Parathyroid adenoma (tissue), 2 donors: ENCODE measurements around the gene ARHGEF4.

Experiments used
- H2AFZ ChIP-seq: fragments of 300-600 bp; sonication (generic); one replicate; pipeline ENCODE4 v1.7.0; 2017; ENCODE audit warnings: antibody characterized with exemption, mild to moderate bottlenecking
- H3K27ac ChIP-seq: fragments of 300-600 bp; sonication (generic); one replicate; pipeline ENCODE4 v1.7.0; 2017
- H3K27me3 ChIP-seq: fragments of 300-600 bp; sonication (generic); one replicate; pipeline ENCODE4 v1.7.0; 2017; ENCODE audit warnings: low read length; ENCODE audit not compliant: control insufficient read depth, insufficient read depth
- H3K36me3 ChIP-seq: fragments of 300-600 bp; sonication (generic); one replicate; pipeline ENCODE4 v1.7.0; 2017; ENCODE audit warnings: low read length; ENCODE audit not compliant: control insufficient read depth, insufficient read depth
- H3K4me1 ChIP-seq: fragments of 300-600 bp; sonication (generic); one replicate; pipeline ENCODE4 v1.7.0; 2017; ENCODE audit warnings: control low read depth
- H3K4me2 ChIP-seq: fragments of 300-600 bp; sonication (generic); one replicate; pipeline ENCODE4 v1.7.0; 2017; ENCODE audit warnings: low read length
- H3K4me3 ChIP-seq: fragments of 300-600 bp; sonication (generic); one replicate; pipeline ENCODE4 v1.7.0; 2017; ENCODE audit warnings: low read depth, low read length
- H3K79me2 ChIP-seq: fragments of 300-600 bp; sonication (generic); one replicate; pipeline ENCODE4 v1.7.0; 2017; ENCODE audit warnings: control low read depth
- H3K9ac ChIP-seq: fragments of 300-600 bp; sonication (generic); one replicate; pipeline ENCODE4 v1.7.0; 2017; ENCODE audit warnings: mild to moderate bottlenecking
- H3K9me3 ChIP-seq: fragments of 300-600 bp; sonication (generic); one replicate; pipeline ENCODE4 v1.7.0; 2017; ENCODE audit warnings: low read length; ENCODE audit not compliant: control insufficient read depth
- TF ChIP-seq, protein P1 (sequence below): fragments of 300-600 bp; sonication (generic); IDR thresholded peaks from one replicate; pipeline ENCODE4 v1.7.0; 2017; ENCODE audit warnings: antibody characterized with exemption, mild to moderate bottlenecking
- donor health status: primary hyperparathyroidism.

Gene ARHGEF4

DNA sequence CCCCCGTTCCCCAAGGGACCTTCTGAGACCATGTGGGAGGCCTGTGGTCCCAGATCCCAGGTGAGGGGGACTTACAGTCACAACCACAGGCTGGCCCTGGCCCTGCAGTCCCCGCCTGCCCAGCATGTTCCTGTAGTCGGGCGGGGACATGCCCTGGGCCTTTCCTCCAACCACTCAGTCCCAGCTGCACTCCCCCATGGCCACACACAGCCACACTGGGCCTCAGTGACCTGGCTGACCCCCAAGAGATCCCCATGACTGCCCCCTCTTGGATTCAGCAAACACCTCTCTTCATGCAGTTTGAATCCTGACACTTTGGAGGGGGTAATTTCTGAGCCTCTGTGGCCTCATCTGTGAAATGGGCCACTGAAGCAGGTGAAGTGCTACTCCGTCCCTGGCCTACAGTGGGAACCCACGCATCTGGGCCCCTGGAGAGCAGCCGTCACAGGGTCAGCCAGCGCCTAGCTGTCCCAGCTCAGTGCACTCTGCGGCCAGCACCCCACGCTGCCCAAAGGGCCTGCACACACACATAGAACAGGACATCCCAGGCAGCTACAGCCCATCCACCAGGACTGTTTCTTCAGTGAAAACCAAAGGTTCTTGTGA, 12.7 kb upstream of the ARHGEF4 start:
- Histone ChIP-seq H2AFZ (no peak overlapping the region), H3K9ac (no peak overlapping the region), H3K4me3 (no peak overlapping the region), H3K27me3 (no peaks in the 10 kb centered on the region), H3K4me1 (no peaks in the 10 kb centered on the region), H3K36me3 (no peaks in the 10 kb centered on the region), H3K79me2 (no peaks in the 10 kb centered on the region), H3K4me2 (no peak overlapping the region), H3K9me3 (no peaks in the 10 kb centered on the region), H3K27ac (no peak overlapping the region)
- TF ChIP-seq, protein P1, sequence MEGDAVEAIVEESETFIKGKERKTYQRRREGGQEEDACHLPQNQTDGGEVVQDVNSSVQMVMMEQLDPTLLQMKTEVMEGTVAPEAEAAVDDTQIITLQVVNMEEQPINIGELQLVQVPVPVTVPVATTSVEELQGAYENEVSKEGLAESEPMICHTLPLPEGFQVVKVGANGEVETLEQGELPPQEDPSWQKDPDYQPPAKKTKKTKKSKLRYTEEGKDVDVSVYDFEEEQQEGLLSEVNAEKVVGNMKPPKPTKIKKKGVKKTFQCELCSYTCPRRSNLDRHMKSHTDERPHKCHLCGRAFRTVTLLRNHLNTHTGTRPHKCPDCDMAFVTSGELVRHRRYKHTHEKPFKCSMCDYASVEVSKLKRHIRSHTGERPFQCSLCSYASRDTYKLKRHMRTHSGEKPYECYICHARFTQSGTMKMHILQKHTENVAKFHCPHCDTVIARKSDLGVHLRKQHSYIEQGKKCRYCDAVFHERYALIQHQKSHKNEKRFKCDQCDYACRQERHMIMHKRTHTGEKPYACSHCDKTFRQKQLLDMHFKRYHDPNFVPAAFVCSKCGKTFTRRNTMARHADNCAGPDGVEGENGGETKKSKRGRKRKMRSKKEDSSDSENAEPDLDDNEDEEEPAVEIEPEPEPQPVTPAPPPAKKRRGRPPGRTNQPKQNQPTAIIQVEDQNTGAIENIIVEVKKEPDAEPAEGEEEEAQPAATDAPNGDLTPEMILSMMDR: no peak

DNA sequence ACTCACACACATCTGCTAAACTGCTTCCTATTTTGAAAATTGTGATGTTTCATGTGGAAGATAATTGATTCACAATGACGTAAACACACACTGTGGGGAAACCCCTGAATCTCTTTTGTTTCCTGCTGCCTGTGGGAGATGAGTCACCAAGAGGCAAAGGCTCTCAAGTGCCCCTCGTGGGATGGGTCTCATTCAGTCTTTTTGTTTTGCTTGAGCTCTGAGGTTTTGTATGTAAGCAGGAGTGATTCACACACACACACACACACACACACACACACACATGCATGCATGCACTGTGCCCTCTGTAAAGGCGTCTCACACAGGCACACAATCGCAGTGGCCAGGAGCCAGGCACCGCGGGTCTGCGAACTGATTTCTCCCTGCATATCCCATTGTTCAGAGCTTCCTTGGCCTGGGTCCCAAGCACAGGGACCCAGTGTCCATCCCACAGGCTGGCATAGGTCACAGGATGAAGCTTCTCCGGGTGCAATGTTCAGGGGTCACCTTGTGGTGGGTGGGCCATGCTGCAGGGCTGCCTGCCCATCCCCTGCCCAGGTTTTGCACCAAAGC, 12.1 kb upstream of the ARHGEF4 start:
- no peaks in the 10 kb centered on the region for H3K4me1 ChIP-seq
- TF ChIP-seq, protein P1: no peak
- H3K4me3 ChIP-seq: no peak overlapping the region
- no peak overlapping the region for H2AFZ ChIP-seq
- H3K27me3 ChIP-seq: no peaks in the 10 kb centered on the region
- no peak overlapping the region for H3K27ac ChIP-seq
- H3K9ac ChIP-seq: no peak overlapping the region
- no peaks in the 10 kb centered on the region for H3K36me3 ChIP-seq
- H3K4me2 ChIP-seq: no peak overlapping the region
- H3K9me3 ChIP-seq: no peaks in the 10 kb centered on the region
- no peaks in the 10 kb centered on the region for H3K79me2 ChIP-seq

DNA sequence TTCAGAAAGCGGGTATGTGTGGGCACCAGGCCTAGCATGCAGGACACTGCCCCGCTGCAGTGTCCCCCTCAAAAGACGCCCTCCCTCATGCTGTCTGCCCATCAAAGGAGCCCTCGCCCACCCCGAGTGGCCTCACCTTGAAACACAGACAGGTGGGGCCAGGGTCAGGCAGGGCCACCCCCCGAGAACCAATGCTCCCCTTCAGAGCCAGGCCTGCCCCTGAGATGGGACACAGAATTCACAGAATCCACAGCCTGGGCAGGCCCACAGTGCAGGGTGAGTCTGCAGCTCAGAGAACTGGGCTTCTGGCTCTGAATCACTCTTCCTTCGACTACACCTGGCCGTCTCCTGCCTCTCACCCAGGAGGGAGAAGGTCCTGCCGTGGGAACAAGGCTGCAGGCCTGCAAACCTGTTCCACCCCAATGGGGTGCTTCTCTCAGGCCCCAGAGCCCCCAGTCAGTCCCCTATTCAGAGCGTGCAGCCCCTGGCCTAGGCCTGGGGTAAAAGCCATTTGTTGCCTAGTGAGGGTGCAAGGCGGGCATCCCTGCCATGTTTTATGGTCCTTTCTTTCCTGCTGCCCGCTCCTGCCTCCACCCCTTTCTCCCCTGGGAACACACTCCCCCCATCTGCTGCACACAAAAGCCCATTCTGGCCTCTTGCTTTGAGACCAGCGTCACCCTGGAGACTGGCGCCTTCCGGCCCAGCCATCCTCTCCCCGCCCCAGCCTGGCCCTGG, 11.3 kb upstream of the ARHGEF4 start:
- Histone ChIP-seq H2AFZ (no peak overlapping the region), H3K36me3 (no peaks in the 10 kb centered on the region), H3K9ac (no peak overlapping the region), H3K27me3 (no peaks in the 10 kb centered on the region), H3K9me3 (no peaks in the 10 kb centered on the region), H3K79me2 (no peaks in the 10 kb centered on the region), H3K4me3 (no peak overlapping the region), H3K4me1 (no peaks in the 10 kb centered on the region), H3K27ac (no peak overlapping the region), H3K4me2 (no peak overlapping the region)
- TF ChIP-seq, protein P1: no peak

DNA sequence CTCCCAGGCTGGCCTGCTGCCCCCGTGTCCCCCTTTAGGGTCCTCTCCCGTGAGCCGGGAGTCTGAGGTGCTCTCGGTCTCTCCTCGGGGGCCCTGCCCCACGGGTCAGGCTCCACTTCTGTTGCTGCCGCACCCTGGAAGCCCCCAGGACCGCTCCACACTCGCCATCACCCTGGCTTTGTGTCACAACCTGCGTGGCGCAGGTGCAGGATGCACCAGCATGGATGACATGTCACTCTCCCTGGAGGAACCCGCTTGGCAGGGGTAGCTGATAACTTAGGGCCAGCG, 10.8 kb upstream of the ARHGEF4 start:
- no peaks in the 10 kb centered on the region for H3K79me2 ChIP-seq
- H3K36me3 ChIP-seq: no peaks in the 10 kb centered on the region
- H3K4me2 ChIP-seq: no peak overlapping the region
- H3K27ac ChIP-seq: no peak overlapping the region
- no peaks in the 10 kb centered on the region for H3K9me3 ChIP-seq
- H3K27me3 ChIP-seq: no peaks in the 10 kb centered on the region
- H3K4me1 ChIP-seq: no peaks in the 10 kb centered on the region
- H3K9ac ChIP-seq: no peak overlapping the region
- H3K4me3 ChIP-seq: no peak overlapping the region
- no peak overlapping the region for H2AFZ ChIP-seq
- TF ChIP-seq, protein P1: no peak

DNA sequence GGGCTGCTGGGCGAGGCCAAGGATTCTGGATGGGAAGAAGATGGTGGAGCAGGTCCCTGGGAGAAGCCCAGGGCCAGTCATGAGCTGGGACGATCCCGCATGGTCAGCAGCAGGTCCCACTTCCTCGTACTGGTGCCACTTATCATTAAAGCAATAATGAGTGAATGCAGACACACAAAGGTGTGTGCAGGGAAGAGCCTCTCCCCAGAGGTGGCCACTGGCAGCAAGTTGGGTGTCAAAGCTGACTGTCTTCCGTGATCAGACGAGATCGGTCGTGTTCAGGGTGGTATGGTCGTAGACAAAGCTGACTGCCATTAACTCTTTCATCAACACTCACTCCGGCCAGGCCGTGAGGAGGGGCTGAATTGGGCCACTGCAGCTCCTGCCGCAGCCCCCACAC, 10.3 kb upstream of the ARHGEF4 start:
- H3K27ac ChIP-seq: no peak overlapping the region
- no peaks in the 10 kb centered on the region for H3K79me2 ChIP-seq
- no peak overlapping the region for H3K4me3 ChIP-seq
- H3K27me3 ChIP-seq: no peaks in the 10 kb centered on the region
- TF ChIP-seq, protein P1: no peak
- H3K9ac ChIP-seq: no peak overlapping the region
- H2AFZ ChIP-seq: no peak overlapping the region
- H3K9me3 ChIP-seq: no peaks in the 10 kb centered on the region
- H3K4me1 ChIP-seq: no peaks in the 10 kb centered on the region
- H3K4me2 ChIP-seq: no peak overlapping the region
- H3K36me3 ChIP-seq: no peaks in the 10 kb centered on the region
